ENCODE data around the gene EIF3A.

- TF ChIP-seq CTCF (conservative IDR thresholded peaks at IDR 0.05 in 1 of 2, IDR thresholded peaks at IDR 0.05 in 1 of 2; ENCODE audit: extremely low read depth in 1 of 2, insufficient read depth in 1 of 2, low read depth in 1 of 2, low read length in 2 of 2) (no peak), EZH2 (IDR thresholded peaks at IDR 0.05; ENCODE audit: borderline replicate concordance, low read length) (no peak)
Measured at GRCh38 chr10:119079599-119080520, 757 bp downstream of the EIF3A start.

Measured in mammary epithelial cell (primary cell).